Tibial artery (tissue), 4 donors: ENCODE measurements around the gene CATSPERZ.
A peak's percentile ranks its signal among the peaks of the same experiment; 100 is the strongest.

ENCODE experiments used
- DNase-seq, 2 donors: peaks; one replicate each; pipeline ENCODE4 v3.0.0-alpha.2; 2019
- H3K27ac ChIP-seq, 2 donors: fragments of 200-600 bp; sonication (generic) in 1 of 2; 1 replicate in 1 of 2; 2 replicates in 1 of 2; pipeline ENCODE4 v1.5.1; 2018 to 2019; ENCODE audit warnings: mild to moderate bottlenecking in 1 of 2
- H3K27me3 ChIP-seq, 2 donors: fragments of 200-600 bp; sonication (generic) in 1 of 2; one replicate each; pipeline versions ENCODE4 v1.5.1 to v1.6.0; 2016 to 2019
- H3K36me3 ChIP-seq, 3 donors: fragments of 200-600 bp; sonication (generic) in 2 of 3; one replicate each; pipeline ENCODE4 v1.5.1; 2016 to 2019; ENCODE audit warnings: mild to moderate bottlenecking in 2 of 3
- H3K4me1 ChIP-seq, 4 donors: fragments of 200-600 bp; sonication (generic) in 2 of 4; 1 replicate in 3 of 4; 2 replicates in 1 of 4; pipeline ENCODE4 v1.5.1; 2016 to 2019
- H3K4me3 ChIP-seq, 2 donors: fragments of 200-600 bp; sonication (generic) in 1 of 2; 1 replicate in 1 of 2; 2 replicates in 1 of 2; pipeline ENCODE4 v1.5.1; 2018 to 2019; ENCODE audit warnings: mild to moderate bottlenecking in 2 of 2
- H3K9me3 ChIP-seq, 3 donors: fragments of 200-600 bp; sonication (generic) in 1 of 3; one replicate each; pipeline ENCODE4 v1.5.1; 2016 to 2019
- intact Hi-C: fragments of 100-400 bp; cut with DNase I; formaldehyde crosslinking; loops from one replicate; pipeline ENCODE4 v1.15.0; 2023; ENCODE audit warnings: low total_unique reads
- TF ChIP-seq, protein P1 (sequence below), 2 experiments: fragments of 200-600 bp in 1 of 2; fragments of 450-650 bp in 1 of 2; IDR thresholded peaks; one replicate each; pipeline ENCODE4 v1.5.1; 2017 to 2019; ENCODE audit warnings: antibody characterized with exemption in 2 of 2, mild to moderate bottlenecking in 1 of 2, moderate library complexity in 1 of 2

CATSPERZ gene

GRCh38 chr11:64324692-64325469, 24.7 kb downstream of the CATSPERZ start:
- no peak overlapping the region for H3K27ac ChIP-seq
- H3K4me3 ChIP-seq = no peak overlapping the region
- peaks cover 0 to 27% (median 0%) of the 10 kb centered on the region in 3 donors for H3K36me3 ChIP-seq
- DNase-seq = no peak
- intact Hi-C loops = no loop called here
- H3K9me3 ChIP-seq = no peaks in the 10 kb centered on the region
- H3K4me1 ChIP-seq = peaks cover 0 to 22% (median 12%) of the 10 kb centered on the region in 4 donors
- TF ChIP-seq, protein P1, sequence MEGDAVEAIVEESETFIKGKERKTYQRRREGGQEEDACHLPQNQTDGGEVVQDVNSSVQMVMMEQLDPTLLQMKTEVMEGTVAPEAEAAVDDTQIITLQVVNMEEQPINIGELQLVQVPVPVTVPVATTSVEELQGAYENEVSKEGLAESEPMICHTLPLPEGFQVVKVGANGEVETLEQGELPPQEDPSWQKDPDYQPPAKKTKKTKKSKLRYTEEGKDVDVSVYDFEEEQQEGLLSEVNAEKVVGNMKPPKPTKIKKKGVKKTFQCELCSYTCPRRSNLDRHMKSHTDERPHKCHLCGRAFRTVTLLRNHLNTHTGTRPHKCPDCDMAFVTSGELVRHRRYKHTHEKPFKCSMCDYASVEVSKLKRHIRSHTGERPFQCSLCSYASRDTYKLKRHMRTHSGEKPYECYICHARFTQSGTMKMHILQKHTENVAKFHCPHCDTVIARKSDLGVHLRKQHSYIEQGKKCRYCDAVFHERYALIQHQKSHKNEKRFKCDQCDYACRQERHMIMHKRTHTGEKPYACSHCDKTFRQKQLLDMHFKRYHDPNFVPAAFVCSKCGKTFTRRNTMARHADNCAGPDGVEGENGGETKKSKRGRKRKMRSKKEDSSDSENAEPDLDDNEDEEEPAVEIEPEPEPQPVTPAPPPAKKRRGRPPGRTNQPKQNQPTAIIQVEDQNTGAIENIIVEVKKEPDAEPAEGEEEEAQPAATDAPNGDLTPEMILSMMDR (IDR thresholded peaks at IDR 0.05) = no peak
- H3K27me3 ChIP-seq = no peaks in the 10 kb centered on the region

- Histone ChIP-seq H3K4me3 (no peak overlapping the region), H3K4me1 (peaks cover 0 to 35% (median 22%) of the 10 kb centered on the region in 4 donors), H3K27ac (no peak overlapping the region), H3K27me3 (no peaks in the 10 kb centered on the region), H3K36me3 (peaks cover 0 to 8% (median 0%) of the 10 kb centered on the region in 3 donors), H3K9me3 (no peaks in the 10 kb centered on the region)
- intact Hi-C loops = no loop called here
- TF ChIP-seq, protein P1 (IDR thresholded peaks at IDR 0.05) = no peak
- no peak for DNase-seq
Measured at GRCh38 chr11:64327375-64327774, 27.2 kb downstream of the CATSPERZ start.

DNA sequence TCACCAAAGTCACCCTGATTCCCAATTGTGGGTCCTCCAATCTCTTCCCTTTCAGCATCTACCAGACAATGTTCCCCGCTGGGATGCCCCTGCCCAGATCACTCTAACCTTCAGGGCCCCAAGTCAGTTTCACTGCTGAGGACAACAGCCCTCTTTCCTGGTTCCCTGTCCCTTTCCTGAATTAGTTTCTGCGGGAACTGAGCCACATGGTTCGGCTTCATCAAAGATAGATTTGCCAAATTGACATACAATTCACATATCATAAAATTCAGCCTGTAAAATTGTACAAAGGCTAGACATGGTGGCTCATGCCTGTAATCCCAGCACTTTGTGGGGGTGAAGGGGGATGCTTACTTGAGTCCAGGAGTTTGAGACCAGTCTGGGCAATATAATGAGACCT, 27.8 kb downstream of the CATSPERZ start:
- no peak overlapping the region for H3K27ac ChIP-seq
- peaks cover 0 to 2% (median 0%) of the 10 kb centered on the region in 3 donors for H3K36me3 ChIP-seq
- intact Hi-C loops = no loop called here
- H3K9me3 ChIP-seq = no peaks in the 10 kb centered on the region
- no peak overlapping the region for H3K4me3 ChIP-seq
- peaks cover 0 to 31% (median 22%) of the 10 kb centered on the region in 4 donors for H3K4me1 ChIP-seq
- TF ChIP-seq, protein P1 (IDR thresholded peaks at IDR 0.05) = no peak
- DNase-seq = no peak
- H3K27me3 ChIP-seq = no peaks in the 10 kb centered on the region

GRCh38 chr11:64330888-64331287, 30.7 kb downstream of the CATSPERZ start:
- Histone ChIP-seq H3K27me3 (no peaks in the 10 kb centered on the region), H3K4me1 (peaks cover 0 to 30% (median 22%) of the 10 kb centered on the region in 4 donors), H3K9me3 (no peaks in the 10 kb centered on the region), H3K27ac (no peak overlapping the region), H3K4me3 (no peak overlapping the region), H3K36me3 (no peaks in the 10 kb centered on the region)
- intact Hi-C loops = no loop called here
- TF ChIP-seq, protein P1 (IDR thresholded peaks at IDR 0.05) = no peak
- no peak for DNase-seq

GRCh38 chr11:64331569-64332371, 31.6 kb downstream of the CATSPERZ start:
- intact Hi-C loops = no loop called here
- Histone ChIP-seq H3K36me3 (no peaks in the 10 kb centered on the region), H3K27me3 (no peaks in the 10 kb centered on the region), H3K4me3 (no peak overlapping the region), H3K4me1 (peaks cover 0 to 30% (median 22%) of the 10 kb centered on the region in 4 donors), H3K27ac (no peak overlapping the region), H3K9me3 (no peaks in the 10 kb centered on the region)
- TF ChIP-seq, protein P1 (IDR thresholded peaks at IDR 0.05) = no peak
- peak in 1 of 2 donors; percentile 55 for DNase-seq
